HG03095 (cell line): ENCODE results near the gene SFRP5.
A peak's percentile ranks its signal among the peaks of the same experiment; 100 is the strongest.

Experiments used
- ATAC-seq: cut with Tn5 transposase; IDR thresholded peaks from one replicate; pipeline ENCODE4 v1.9.1; 2021; ENCODE audit warnings: moderate library complexity; ENCODE audit not compliant: unreplicated experiment

Gene SFRP5

GRCh38 chr10:97743169-97743943, 28.4 kb downstream of the SFRP5 start:
- no peak for ATAC-seq

- ATAC-seq, result no peak
Observed at GRCh38 chr10:97740613-97741012, 31.2 kb downstream of the SFRP5 start.

DNA sequence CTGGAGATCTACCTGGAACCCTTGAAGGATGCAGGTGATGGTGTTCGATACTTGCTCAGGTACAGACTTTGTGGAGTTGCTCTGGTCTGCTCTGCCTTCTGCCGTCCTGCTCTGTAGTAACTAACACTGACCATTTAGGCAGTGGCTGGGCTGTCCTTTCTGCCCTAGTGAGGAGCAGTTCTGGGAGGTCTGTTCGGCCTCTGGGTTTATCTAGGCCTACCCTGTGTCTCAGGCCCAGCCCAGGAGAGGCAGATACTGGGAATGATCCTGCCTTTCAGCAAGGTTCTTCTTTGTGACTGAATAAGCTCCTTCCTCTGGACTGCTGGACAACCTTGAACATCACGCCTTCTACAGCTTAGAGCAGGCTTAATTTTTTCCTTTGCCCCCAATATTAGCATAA, 33.2 kb downstream of the SFRP5 start:
- no peak for ATAC-seq

- peak; percentile 17 for ATAC-seq
Observed at GRCh38 chr10:97737770-97738265, 34.0 kb downstream of the SFRP5 start.

DNA sequence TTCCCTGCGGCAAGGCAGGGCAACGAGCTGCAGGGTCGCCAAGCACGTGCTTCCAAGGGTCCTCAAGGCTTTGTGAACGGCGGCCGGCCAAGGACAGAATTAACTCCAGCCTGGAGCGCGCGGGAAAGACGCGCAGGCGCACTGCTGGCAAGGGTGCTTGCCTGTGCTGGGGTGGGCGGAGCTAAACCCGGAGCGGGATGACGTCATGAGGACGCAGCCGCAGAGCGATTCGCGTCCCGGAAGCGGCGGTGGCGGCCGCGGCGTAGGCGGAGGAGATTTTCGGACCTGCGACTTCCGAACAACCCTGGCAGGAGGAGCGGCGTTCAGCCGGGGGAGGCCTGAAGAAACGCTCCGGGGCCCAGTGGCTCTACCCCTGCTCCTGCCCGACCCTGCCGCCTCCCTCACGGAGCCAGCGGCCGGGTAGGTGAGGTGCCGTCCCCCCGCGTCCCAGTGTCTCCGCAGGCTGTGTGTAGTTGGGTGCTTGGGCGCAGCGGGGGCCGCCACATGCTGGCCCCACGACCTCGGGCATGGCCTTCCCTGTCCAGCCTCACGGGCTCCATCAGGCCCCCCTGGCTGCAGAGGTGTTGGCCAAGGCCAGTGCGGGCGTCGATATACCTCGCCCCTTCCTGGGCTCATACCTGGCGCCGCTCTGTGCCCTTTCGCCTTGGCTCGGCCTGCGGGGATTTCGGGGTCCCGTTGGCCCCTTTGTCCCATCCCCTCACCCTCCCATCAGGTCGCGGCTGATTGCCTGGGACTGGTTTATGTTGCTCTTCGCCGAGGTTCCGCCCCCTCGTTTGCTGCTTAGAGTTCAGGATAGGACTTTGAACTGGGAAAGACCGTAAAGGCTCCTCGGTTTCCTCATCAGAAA, 34.7 kb downstream of the SFRP5 start, which contains the start of gene ZFYVE27:
Gene ZFYVE27, plus strand, starts transcription at position 227 of the 868 bp plus-strand sequence. CDS start 1,350 bp downstream, outside the sequence.
- ATAC-seq, result peak; percentile 83

DNA sequence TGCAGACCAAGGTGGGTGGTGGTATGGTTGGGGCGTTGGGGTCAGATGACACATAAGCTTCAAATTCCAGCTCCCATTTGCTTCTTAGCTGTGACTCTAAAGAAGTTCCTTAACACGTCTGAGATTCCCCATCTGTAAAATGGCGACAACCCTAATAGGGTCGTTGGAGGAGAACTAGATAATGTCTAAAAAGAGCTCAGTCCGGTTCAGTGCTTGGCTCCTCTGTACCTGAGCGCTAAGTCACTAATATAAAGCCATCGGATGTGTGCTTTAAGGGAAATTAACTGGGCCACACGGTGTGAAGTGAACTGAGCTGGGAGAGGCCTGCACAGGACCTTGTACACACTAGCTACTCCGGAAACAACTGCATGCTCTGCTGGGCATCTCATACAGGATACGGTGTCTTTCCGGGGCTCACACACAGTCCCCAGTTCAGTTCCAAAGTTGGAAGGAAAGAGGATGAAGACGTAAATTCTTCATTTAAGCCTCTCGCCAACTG, 35.3 kb downstream of the SFRP5 start:
- peak; percentile 20 for ATAC-seq

DNA sequence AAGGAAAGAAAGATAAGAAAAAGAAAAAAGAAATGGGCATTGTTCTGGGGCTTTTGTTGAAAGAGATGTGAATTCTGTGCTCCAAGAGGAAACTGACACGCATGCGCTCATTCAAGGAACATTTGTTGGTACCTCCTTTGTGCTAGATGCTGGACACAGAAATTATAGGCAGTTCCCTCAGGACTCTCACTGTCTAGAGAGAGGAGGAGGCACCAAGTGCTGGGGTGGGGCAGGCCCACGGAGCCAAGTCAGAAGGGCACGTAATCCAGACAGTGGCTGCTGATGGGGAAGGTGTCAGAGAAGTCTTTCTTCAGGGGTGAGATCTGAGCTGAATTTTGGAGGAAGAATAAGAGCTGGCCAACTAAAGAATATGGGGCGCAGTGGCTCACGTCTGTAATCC, 37.8 kb downstream of the SFRP5 start:
- ATAC-seq, result no peak

DNA sequence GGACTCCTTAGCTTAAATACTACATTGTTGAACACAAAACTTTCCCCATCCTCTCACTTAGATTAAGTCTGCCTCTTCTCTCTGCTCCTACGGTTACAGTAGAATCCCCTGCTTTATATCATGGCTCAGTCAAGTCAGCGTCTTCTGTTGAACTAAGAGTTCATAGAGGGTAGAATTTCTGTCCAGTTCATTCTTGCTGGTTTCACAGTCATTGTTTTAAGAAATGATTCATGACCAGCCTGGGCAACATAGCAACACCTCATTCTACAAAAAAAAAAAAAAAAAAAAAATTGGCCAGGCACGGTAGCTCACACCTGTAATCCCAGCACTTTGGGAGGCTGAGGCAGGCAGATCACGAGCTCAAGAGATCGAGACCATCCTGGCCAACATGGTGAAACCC, 38.5 kb downstream of the SFRP5 start:
- ATAC-seq, result no peak

DNA sequence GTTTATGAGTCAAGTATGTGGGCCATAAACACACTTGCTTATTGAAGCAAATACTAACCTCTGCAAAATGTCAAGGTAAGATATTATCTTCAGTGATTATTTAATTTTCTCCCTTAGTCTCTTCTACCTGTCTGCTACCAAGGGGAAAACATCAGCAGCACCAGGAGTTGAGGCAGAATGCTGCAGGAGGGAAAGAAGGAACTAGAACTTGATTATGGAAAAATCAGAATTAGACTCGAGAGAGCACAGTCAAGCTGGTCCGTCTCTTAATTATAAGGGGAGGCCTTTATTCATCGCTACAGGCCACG, 39.8 kb downstream of the SFRP5 start:
- no peak for ATAC-seq

- no peak for ATAC-seq
Observed at GRCh38 chr10:97731346-97732051, 40.3 kb downstream of the SFRP5 start.

DNA sequence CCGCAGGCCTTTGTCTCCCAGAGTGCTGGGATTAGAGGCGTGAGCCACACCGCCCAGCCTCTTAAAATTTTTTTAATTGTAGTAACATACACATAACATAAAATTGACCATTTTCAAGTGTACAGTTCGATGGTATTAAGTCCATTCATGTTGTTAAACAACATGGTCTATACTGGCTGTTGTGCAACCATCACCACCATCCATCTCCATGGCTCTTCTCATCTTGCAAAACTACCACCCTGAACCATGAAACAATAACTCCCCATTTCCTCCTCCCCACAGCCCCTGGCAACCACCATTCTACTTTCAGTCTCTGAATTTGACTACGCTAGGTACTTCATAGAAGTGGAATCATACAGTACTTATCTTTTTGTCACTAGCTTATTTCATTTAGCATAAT, 42.8 kb downstream of the SFRP5 start:
- ATAC-seq, result no peak

GRCh38 chr10:97726636-97727178, 45.1 kb downstream of the SFRP5 start:
- ATAC-seq, result no peak

DNA sequence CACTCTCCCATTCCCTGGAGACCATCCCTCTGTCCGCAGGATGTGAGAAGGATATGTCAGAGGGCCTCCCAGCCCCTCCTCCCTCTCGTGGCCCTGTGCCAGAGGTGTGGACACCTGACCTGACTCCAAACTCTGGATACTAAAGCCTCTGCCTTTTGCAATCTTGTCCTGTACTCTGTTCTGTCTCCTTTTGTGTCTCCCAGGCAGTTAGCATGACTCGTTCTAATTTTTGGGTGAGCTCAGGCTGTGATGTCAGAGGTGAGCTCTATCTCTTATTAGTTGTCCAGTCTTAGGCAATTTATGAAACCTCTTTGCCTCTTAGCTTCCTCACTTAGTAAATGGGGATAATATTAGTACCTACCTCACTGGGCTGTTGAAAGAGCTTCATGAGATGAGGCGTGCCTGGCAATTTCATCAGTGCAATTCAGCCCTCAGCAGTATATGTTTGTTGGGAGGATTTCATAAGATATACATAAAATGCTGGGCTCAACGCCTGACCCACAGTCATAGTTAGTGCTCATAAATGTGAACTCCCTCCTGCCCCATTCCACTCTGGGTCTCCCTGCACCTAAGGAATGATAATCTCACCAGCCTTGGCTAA, 47.4 kb downstream of the SFRP5 start:
- ATAC-seq, result no peak

- no peak for ATAC-seq
Observed at GRCh38 chr10:97723001-97723400, 48.8 kb downstream of the SFRP5 start.

DNA sequence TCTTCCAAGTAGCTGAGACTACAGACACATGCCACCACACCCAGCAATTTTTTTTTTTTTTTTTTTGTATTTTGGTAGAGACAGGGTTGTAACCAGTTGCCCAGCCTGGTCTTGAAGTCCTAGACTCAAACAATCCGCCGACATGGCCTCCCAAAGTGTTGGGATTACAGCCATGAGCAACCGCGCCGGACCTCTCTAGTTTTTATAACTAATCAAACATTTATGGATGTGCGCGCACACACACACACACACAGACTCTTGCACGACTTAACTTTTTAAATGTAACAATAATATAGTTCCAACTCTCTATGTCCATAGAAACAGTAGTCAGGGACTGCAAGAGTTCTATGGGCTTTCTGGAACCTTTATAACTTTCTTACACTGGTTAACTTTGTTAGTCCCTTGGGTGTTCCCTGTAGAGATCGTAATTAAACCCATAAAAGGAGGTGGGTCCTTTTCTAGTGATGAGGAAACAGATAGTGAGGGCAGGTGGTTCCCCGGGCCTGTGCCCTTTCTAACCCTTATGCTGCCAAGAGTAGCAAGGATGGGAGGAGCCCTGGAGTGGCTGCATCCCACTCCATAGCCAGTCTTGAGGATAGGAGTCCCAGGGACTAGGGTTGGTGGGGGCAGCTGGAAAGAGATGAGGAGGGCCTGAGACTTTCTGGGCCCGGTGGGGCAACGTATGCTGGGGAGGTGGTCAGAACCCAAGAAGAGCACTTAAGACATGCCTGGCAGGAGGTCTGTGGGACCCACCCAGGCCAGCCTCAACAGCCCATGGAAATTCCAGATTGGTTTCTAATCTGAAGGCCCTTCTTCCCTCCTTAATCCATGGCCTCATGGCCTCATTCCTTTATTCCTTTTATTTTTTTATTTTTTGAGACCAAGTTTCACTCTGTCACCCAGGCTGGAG, 49.7 kb downstream of the SFRP5 start:
- no peak for ATAC-seq

GRCh38 chr10:97719602-97720001, 52.2 kb downstream of the SFRP5 start:
- no peak for ATAC-seq

- no peak for ATAC-seq
Observed at GRCh38 chr10:97718659-97719142, 53.1 kb downstream of the SFRP5 start.

DNA sequence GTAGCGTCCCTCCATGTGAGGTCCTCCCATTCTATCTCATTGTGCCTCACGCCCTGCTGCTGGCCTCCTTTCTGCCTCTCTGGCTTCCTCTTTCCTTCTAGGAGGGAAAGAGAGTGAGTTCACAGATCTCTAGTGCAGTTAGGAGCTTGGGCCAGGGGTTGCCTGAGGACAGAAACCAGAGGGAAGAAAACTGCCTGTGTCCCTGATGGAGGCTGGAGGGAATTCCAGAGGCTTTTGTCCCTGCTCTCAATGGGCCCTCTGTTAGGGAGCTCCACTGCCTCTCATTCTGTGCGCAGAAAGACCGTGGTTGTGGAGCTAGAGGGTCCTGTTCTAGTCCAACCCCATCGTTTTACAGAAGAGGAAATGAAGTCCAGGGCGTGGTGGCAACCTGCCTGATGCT, 53.6 kb downstream of the SFRP5 start:
- no peak for ATAC-seq

GRCh38 chr10:97717627-97718026, 54.2 kb downstream of the SFRP5 start:
- no peak for ATAC-seq
